ENCODE data around the gene ENPP1. TPM values are rescaled to one million over a fixed set of nuclear protein-coding genes. Genes with fewer than 3 reads are reported as not detected.

Gene ENPP1
- total RNA-seq, 1 experiment from 2014 or later: 1.1 TPM

GRCh38 chr6:131877999-131878789, 70.4 kb downstream of the ENPP1 start:
- Histone ChIP-seq H2AFZ (ENCODE audit: low read length) (no peak overlapping the region), H3K9me2 (replicated peaks; ENCODE audit: insufficient read depth, low read length) (no peaks in the 10 kb centered on the region), H4K20me1 (ENCODE audit: insufficient read depth, low read depth, low read length) (no peaks in the 10 kb centered on the region), H3K79me2 (ENCODE audit: low read length) (no peaks in the 10 kb centered on the region), H3K9me3 (ENCODE audit: low read length) (no peaks in the 10 kb centered on the region), H3K4me1 (ENCODE audit: low read length) (no peaks in the 10 kb centered on the region), H3K27ac (ENCODE audit: low read length) (no peak overlapping the region), H3K4me2 (ENCODE audit: low read depth, low read length, poor library complexity, severe bottlenecking) (no peak overlapping the region), H3K27me3 (ENCODE audit: low read length) (no peaks in the 10 kb centered on the region), H3K4me3 (ENCODE audit: low read length) (no peak overlapping the region), H3K36me3 (ENCODE audit: insufficient read depth, low read length) (no peaks in the 10 kb centered on the region), H3K9ac (ENCODE audit: low read length) (no peak overlapping the region)
- DNase-seq: no peak

GRCh38 chr6:131883016-131883415, 75.2 kb downstream of the ENPP1 start:
- H3K4me3 ChIP-seq (ENCODE audit: low read length): no peak overlapping the region
- H4K20me1 ChIP-seq (ENCODE audit: insufficient read depth, low read depth, low read length): no peaks in the 10 kb centered on the region
- H3K27me3 ChIP-seq (ENCODE audit: low read length): no peaks in the 10 kb centered on the region
- no peaks in the 10 kb centered on the region for H3K79me2 ChIP-seq (ENCODE audit: low read length)
- no peak overlapping the region for H3K27ac ChIP-seq (ENCODE audit: low read length)
- no peaks in the 10 kb centered on the region for H3K36me3 ChIP-seq (ENCODE audit: insufficient read depth, low read length)
- H3K9ac ChIP-seq (ENCODE audit: low read length): no peak overlapping the region
- H2AFZ ChIP-seq (ENCODE audit: low read length): no peak overlapping the region
- H3K4me2 ChIP-seq (ENCODE audit: low read depth, low read length, poor library complexity, severe bottlenecking): no peak overlapping the region
- no peaks in the 10 kb centered on the region for H3K9me2 ChIP-seq (replicated peaks; ENCODE audit: insufficient read depth, low read length)
- no peak for DNase-seq
- H3K9me3 ChIP-seq (ENCODE audit: low read length): no peaks in the 10 kb centered on the region
- no peaks in the 10 kb centered on the region for H3K4me1 ChIP-seq (ENCODE audit: low read length)

- Histone ChIP-seq H2AFZ (ENCODE audit: low read length) (no peak overlapping the region), H3K79me2 (ENCODE audit: low read length) (no peaks in the 10 kb centered on the region)
- no peak for DNase-seq
Observed at GRCh38 chr6:131885237-131885636, 77.4 kb downstream of the ENPP1 start.

GRCh38 chr6:131886517-131886916, 78.7 kb downstream of the ENPP1 start:
- Histone ChIP-seq H3K79me2 (ENCODE audit: low read length) (no peaks in the 10 kb centered on the region), H3K4me2 (ENCODE audit: low read depth, low read length, poor library complexity, severe bottlenecking) (no peak overlapping the region), H3K9ac (ENCODE audit: low read length) (no peak overlapping the region), H4K20me1 (ENCODE audit: insufficient read depth, low read depth, low read length) (no peaks in the 10 kb centered on the region), H3K27me3 (ENCODE audit: low read length) (no peaks in the 10 kb centered on the region), H2AFZ (ENCODE audit: low read length) (no peak overlapping the region), H3K4me1 (ENCODE audit: low read length) (no peaks in the 10 kb centered on the region), H3K9me3 (ENCODE audit: low read length) (no peaks in the 10 kb centered on the region), H3K27ac (ENCODE audit: low read length) (no peak overlapping the region), H3K4me3 (ENCODE audit: low read length) (no peak overlapping the region), H3K36me3 (ENCODE audit: insufficient read depth, low read length) (no peaks in the 10 kb centered on the region), H3K9me2 (replicated peaks; ENCODE audit: insufficient read depth, low read length) (no peaks in the 10 kb centered on the region)
- no peak for DNase-seq

More at GRCh38 chr6:131885237-131885636, 77.4 kb downstream of the ENPP1 start:
- H3K27me3 ChIP-seq (ENCODE audit: low read length): no peaks in the 10 kb centered on the region
- no peak overlapping the region for H3K9ac ChIP-seq (ENCODE audit: low read length)
- H3K27ac ChIP-seq (ENCODE audit: low read length): no peak overlapping the region
- no peaks in the 10 kb centered on the region for H3K4me1 ChIP-seq (ENCODE audit: low read length)
- no peaks in the 10 kb centered on the region for H3K9me2 ChIP-seq (replicated peaks; ENCODE audit: insufficient read depth, low read length)
- H3K4me3 ChIP-seq (ENCODE audit: low read length): no peak overlapping the region
- no peak overlapping the region for H3K4me2 ChIP-seq (ENCODE audit: low read depth, low read length, poor library complexity, severe bottlenecking)
- no peaks in the 10 kb centered on the region for H3K36me3 ChIP-seq (ENCODE audit: insufficient read depth, low read length)
- H3K9me3 ChIP-seq (ENCODE audit: low read length): no peaks in the 10 kb centered on the region
- no peaks in the 10 kb centered on the region for H4K20me1 ChIP-seq (ENCODE audit: insufficient read depth, low read depth, low read length)

GRCh38 chr6:131890091-131890490, 82.3 kb downstream of the ENPP1 start:
- Histone ChIP-seq H3K79me2 (ENCODE audit: low read length) (no peaks in the 10 kb centered on the region), H3K27me3 (ENCODE audit: low read length) (no peaks in the 10 kb centered on the region), H3K9me2 (replicated peaks; ENCODE audit: insufficient read depth, low read length) (no peaks in the 10 kb centered on the region)

GRCh38 chr6:131893198-131893597, 85.4 kb downstream of the ENPP1 start:
- Histone ChIP-seq H3K27me3 (ENCODE audit: low read length) (no peaks in the 10 kb centered on the region), H3K9me2 (replicated peaks; ENCODE audit: insufficient read depth, low read length) (no peaks in the 10 kb centered on the region), H3K4me2 (ENCODE audit: low read depth, low read length, poor library complexity, severe bottlenecking) (no peak overlapping the region), H3K27ac (ENCODE audit: low read length) (no peak overlapping the region), H2AFZ (ENCODE audit: low read length) (no peak overlapping the region), H3K4me3 (ENCODE audit: low read length) (no peak overlapping the region), H3K9ac (ENCODE audit: low read length) (no peak overlapping the region), H3K36me3 (ENCODE audit: insufficient read depth, low read length) (no peaks in the 10 kb centered on the region), H3K4me1 (ENCODE audit: low read length) (no peaks in the 10 kb centered on the region), H3K9me3 (ENCODE audit: low read length) (peaks cover 5% of the 10 kb centered on the region), H3K79me2 (ENCODE audit: low read length) (no peaks in the 10 kb centered on the region), H4K20me1 (ENCODE audit: insufficient read depth, low read depth, low read length) (no peaks in the 10 kb centered on the region)
- no peak for DNase-seq

More at GRCh38 chr6:131890091-131890490, 82.3 kb downstream of the ENPP1 start:
- no peaks in the 10 kb centered on the region for H3K4me1 ChIP-seq (ENCODE audit: low read length)
- no peak overlapping the region for H3K9ac ChIP-seq (ENCODE audit: low read length)
- H3K27ac ChIP-seq (ENCODE audit: low read length): no peak overlapping the region
- H3K4me2 ChIP-seq (ENCODE audit: low read depth, low read length, poor library complexity, severe bottlenecking): no peak overlapping the region
- H2AFZ ChIP-seq (ENCODE audit: low read length): no peak overlapping the region
- DNase-seq: no peak
- no peak overlapping the region for H3K4me3 ChIP-seq (ENCODE audit: low read length)
- no peaks in the 10 kb centered on the region for H3K9me3 ChIP-seq (ENCODE audit: low read length)
- H3K36me3 ChIP-seq (ENCODE audit: insufficient read depth, low read length): no peaks in the 10 kb centered on the region
- no peaks in the 10 kb centered on the region for H4K20me1 ChIP-seq (ENCODE audit: insufficient read depth, low read depth, low read length)

- H3K27ac ChIP-seq (ENCODE audit: low read length): no peak overlapping the region
- H3K4me3 ChIP-seq (ENCODE audit: low read length): no peak overlapping the region
- H3K9ac ChIP-seq (ENCODE audit: low read length): no peak overlapping the region
- no peaks in the 10 kb centered on the region for H3K4me1 ChIP-seq (ENCODE audit: low read length)
- no peaks in the 10 kb centered on the region for H3K27me3 ChIP-seq (ENCODE audit: low read length)
- H3K9me2 ChIP-seq (replicated peaks; ENCODE audit: insufficient read depth, low read length): no peaks in the 10 kb centered on the region
- no peaks in the 10 kb centered on the region for H3K79me2 ChIP-seq (ENCODE audit: low read length)
- H2AFZ ChIP-seq (ENCODE audit: low read length): no peak overlapping the region
- H3K4me2 ChIP-seq (ENCODE audit: low read depth, low read length, poor library complexity, severe bottlenecking): no peak overlapping the region
- no peak for DNase-seq
- peaks cover 5% of the 10 kb centered on the region for H3K9me3 ChIP-seq (ENCODE audit: low read length)
- no peaks in the 10 kb centered on the region for H3K36me3 ChIP-seq (ENCODE audit: insufficient read depth, low read length)
- H4K20me1 ChIP-seq (ENCODE audit: insufficient read depth, low read depth, low read length): no peaks in the 10 kb centered on the region
Observed at GRCh38 chr6:131894493-131895424, 86.9 kb downstream of the ENPP1 start.

GRCh38 chr6:131897050-131897435, 89.2 kb downstream of the ENPP1 start:
- Histone ChIP-seq H3K9me3 (ENCODE audit: low read length) (peaks cover 5% of the 10 kb centered on the region), H3K27ac (ENCODE audit: low read length) (no peak overlapping the region), H3K79me2 (ENCODE audit: low read length) (no peaks in the 10 kb centered on the region), H3K9me2 (replicated peaks; ENCODE audit: insufficient read depth, low read length) (no peaks in the 10 kb centered on the region), H3K4me1 (ENCODE audit: low read length) (no peaks in the 10 kb centered on the region), H3K4me3 (ENCODE audit: low read length) (no peak overlapping the region), H2AFZ (ENCODE audit: low read length) (no peak overlapping the region), H3K36me3 (ENCODE audit: insufficient read depth, low read length) (no peaks in the 10 kb centered on the region), H3K27me3 (ENCODE audit: low read length) (no peaks in the 10 kb centered on the region), H4K20me1 (ENCODE audit: insufficient read depth, low read depth, low read length) (no peaks in the 10 kb centered on the region), H3K9ac (ENCODE audit: low read length) (no peak overlapping the region), H3K4me2 (ENCODE audit: low read depth, low read length, poor library complexity, severe bottlenecking) (no peak overlapping the region)
- DNase-seq: no peak

Data from Karpas-422 (cell line).